ENCODE measurements around the gene FBXW11.
"Not testable (repeated sequence)": the region's sequence is repeated elsewhere in the genome, so short reads cannot be mapped to it uniquely, and the experiment has no call there.

FBXW11 gene

GRCh38 chr5:171953860-171954701 lies 52.4 kb downstream of the FBXW11 start:
- no peaks in the 10 kb centered on the region for H3K36me3 ChIP-seq (ENCODE audit: control insufficient read depth in 2 of 2, insufficient read depth in 2 of 2, low read length in 2 of 2)
- no peaks in the 10 kb centered on the region for H3K9me3 ChIP-seq (ENCODE audit: control insufficient read depth in 2 of 2, low read length in 2 of 2)
- H3K4me1 ChIP-seq (ENCODE audit: control insufficient read depth, insufficient read depth, low read length) = peaks cover 28% of the 10 kb centered on the region
- H3K27ac ChIP-seq (ENCODE audit: low read length) = no peak overlapping the region
- H3K27me3 ChIP-seq (ENCODE audit: control insufficient read depth in 1 of 2, insufficient read depth in 2 of 2, low read length in 2 of 2) = no peaks in the 10 kb centered on the region
- H3K4me3 ChIP-seq (ENCODE audit: low read length in 2 of 2) = no peak overlapping the region
- H3K9ac ChIP-seq (ENCODE audit: low read length in 2 of 2) = no peak overlapping the region

- Histone ChIP-seq H3K27me3 (ENCODE audit: control insufficient read depth in 1 of 2, insufficient read depth in 2 of 2, low read length in 2 of 2) (no peaks in the 10 kb centered on the region), H3K9me3 (ENCODE audit: control insufficient read depth in 2 of 2, low read length in 2 of 2) (no peaks in the 10 kb centered on the region), H3K36me3 (ENCODE audit: control insufficient read depth in 2 of 2, insufficient read depth in 2 of 2, low read length in 2 of 2) (no peaks in the 10 kb centered on the region), H3K27ac (ENCODE audit: low read length) (no peak overlapping the region), H3K4me3 (ENCODE audit: low read length in 2 of 2) (no peak overlapping the region), H3K4me1 (ENCODE audit: control insufficient read depth, insufficient read depth, low read length) (peaks cover 20% of the 10 kb centered on the region), H3K9ac (ENCODE audit: low read length in 2 of 2) (no peak overlapping the region)
Measured at GRCh38 chr5:171952021-171952420, 54.4 kb downstream of the FBXW11 start.

GRCh38 chr5:171951218-171951617 lies 55.2 kb downstream of the FBXW11 start:
- peaks cover 16% of the 10 kb centered on the region for H3K4me1 ChIP-seq (ENCODE audit: control insufficient read depth, insufficient read depth, low read length)
- no peak overlapping the region for H3K9ac ChIP-seq (ENCODE audit: low read length in 2 of 2)
- no peaks in the 10 kb centered on the region for H3K36me3 ChIP-seq (ENCODE audit: control insufficient read depth in 2 of 2, insufficient read depth in 2 of 2, low read length in 2 of 2)
- H3K27me3 ChIP-seq (ENCODE audit: control insufficient read depth in 1 of 2, insufficient read depth in 2 of 2, low read length in 2 of 2) = no peaks in the 10 kb centered on the region
- no peak overlapping the region for H3K4me3 ChIP-seq (ENCODE audit: low read length in 2 of 2)
- no peak overlapping the region for H3K27ac ChIP-seq (ENCODE audit: low read length)
- H3K9me3 ChIP-seq (ENCODE audit: control insufficient read depth in 2 of 2, low read length in 2 of 2) = no peaks in the 10 kb centered on the region

- Histone ChIP-seq H3K9me3 (ENCODE audit: control insufficient read depth in 2 of 2, low read length in 2 of 2) (no peaks in the 10 kb centered on the region), H3K27me3 (ENCODE audit: control insufficient read depth in 1 of 2, insufficient read depth in 2 of 2, low read length in 2 of 2) (no peaks in the 10 kb centered on the region), H3K27ac (ENCODE audit: low read length) (no peak overlapping the region), H3K4me3 (ENCODE audit: low read length in 2 of 2) (no peak overlapping the region), H3K36me3 (ENCODE audit: control insufficient read depth in 2 of 2, insufficient read depth in 2 of 2, low read length in 2 of 2) (no peaks in the 10 kb centered on the region), H3K4me1 (ENCODE audit: control insufficient read depth, insufficient read depth, low read length) (no peaks in the 10 kb centered on the region), H3K9ac (ENCODE audit: low read length in 2 of 2) (no peak overlapping the region)
Measured at GRCh38 chr5:171946000-171946781, 60.2 kb downstream of the FBXW11 start.

GRCh38 chr5:171945476-171945875 lies 61.0 kb downstream of the FBXW11 start:
- Histone ChIP-seq H3K36me3 (ENCODE audit: control insufficient read depth in 2 of 2, insufficient read depth in 2 of 2, low read length in 2 of 2) (no peaks in the 10 kb centered on the region), H3K4me1 (ENCODE audit: control insufficient read depth, insufficient read depth, low read length) (no peaks in the 10 kb centered on the region), H3K27me3 (ENCODE audit: control insufficient read depth in 1 of 2, insufficient read depth in 2 of 2, low read length in 2 of 2) (no peaks in the 10 kb centered on the region), H3K27ac (ENCODE audit: low read length) (no peak overlapping the region), H3K9ac (ENCODE audit: low read length in 2 of 2) (no peak overlapping the region), H3K4me3 (ENCODE audit: low read length in 2 of 2) (no peak overlapping the region), H3K9me3 (ENCODE audit: control insufficient read depth in 2 of 2, low read length in 2 of 2) (no peaks in the 10 kb centered on the region)

GRCh38 chr5:171945066-171945465 lies 61.4 kb downstream of the FBXW11 start:
- Histone ChIP-seq H3K27me3 (ENCODE audit: control insufficient read depth in 1 of 2, insufficient read depth in 2 of 2, low read length in 2 of 2) (no peaks in the 10 kb centered on the region), H3K4me3 (ENCODE audit: low read length in 2 of 2) (no peak overlapping the region), H3K4me1 (ENCODE audit: control insufficient read depth, insufficient read depth, low read length) (no peaks in the 10 kb centered on the region), H3K36me3 (ENCODE audit: control insufficient read depth in 2 of 2, insufficient read depth in 2 of 2, low read length in 2 of 2) (no peaks in the 10 kb centered on the region), H3K9me3 (ENCODE audit: control insufficient read depth in 2 of 2, low read length in 2 of 2) (no peaks in the 10 kb centered on the region), H3K27ac (ENCODE audit: low read length) (no peak overlapping the region), H3K9ac (ENCODE audit: low read length in 2 of 2) (no peak overlapping the region)

- H3K4me1 ChIP-seq (ENCODE audit: control insufficient read depth, insufficient read depth, low read length); H3K27ac ChIP-seq (ENCODE audit: low read length): not testable (repeated sequence)
Measured at GRCh38 chr5:171942112-171942516, 64.3 kb downstream of the FBXW11 start.

GRCh38 chr5:171941675-171942074 lies 64.8 kb downstream of the FBXW11 start:
- not testable (repeated sequence) for H3K4me1 ChIP-seq (ENCODE audit: control insufficient read depth, insufficient read depth, low read length); H3K36me3 ChIP-seq (ENCODE audit: control insufficient read depth in 2 of 2, insufficient read depth in 2 of 2, low read length in 2 of 2); H3K9ac ChIP-seq (ENCODE audit: low read length in 2 of 2); H3K27me3 ChIP-seq (ENCODE audit: control insufficient read depth in 1 of 2, insufficient read depth in 2 of 2, low read length in 2 of 2); H3K4me3 ChIP-seq (ENCODE audit: low read length in 2 of 2); H3K9me3 ChIP-seq (ENCODE audit: control insufficient read depth in 2 of 2, low read length in 2 of 2); H3K27ac ChIP-seq (ENCODE audit: low read length)

More at GRCh38 chr5:171942112-171942516, 64.3 kb downstream of the FBXW11 start:
- not testable (repeated sequence) for H3K4me3 ChIP-seq (ENCODE audit: low read length in 2 of 2); H3K9me3 ChIP-seq (ENCODE audit: control insufficient read depth in 2 of 2, low read length in 2 of 2); H3K36me3 ChIP-seq (ENCODE audit: control insufficient read depth in 2 of 2, insufficient read depth in 2 of 2, low read length in 2 of 2); H3K9ac ChIP-seq (ENCODE audit: low read length in 2 of 2); H3K27me3 ChIP-seq (ENCODE audit: control insufficient read depth in 1 of 2, insufficient read depth in 2 of 2, low read length in 2 of 2)

GRCh38 chr5:171941275-171941674 lies 65.2 kb downstream of the FBXW11 start:
- H3K9ac ChIP-seq (ENCODE audit: low read length in 2 of 2); H3K27me3 ChIP-seq (ENCODE audit: control insufficient read depth in 1 of 2, insufficient read depth in 2 of 2, low read length in 2 of 2); H3K27ac ChIP-seq (ENCODE audit: low read length); H3K36me3 ChIP-seq (ENCODE audit: control insufficient read depth in 2 of 2, insufficient read depth in 2 of 2, low read length in 2 of 2); H3K9me3 ChIP-seq (ENCODE audit: control insufficient read depth in 2 of 2, low read length in 2 of 2); H3K4me1 ChIP-seq (ENCODE audit: control insufficient read depth, insufficient read depth, low read length); H3K4me3 ChIP-seq (ENCODE audit: low read length in 2 of 2): not testable (repeated sequence)

- no peak overlapping the region for H3K27ac ChIP-seq (ENCODE audit: low read length)
- no peak overlapping the region for H3K9ac ChIP-seq (ENCODE audit: low read length in 2 of 2)
- no peaks in the 10 kb centered on the region for H3K27me3 ChIP-seq (ENCODE audit: control insufficient read depth in 1 of 2, insufficient read depth in 2 of 2, low read length in 2 of 2)
- no peaks in the 10 kb centered on the region for H3K9me3 ChIP-seq (ENCODE audit: control insufficient read depth in 2 of 2, low read length in 2 of 2)
- H3K4me1 ChIP-seq (ENCODE audit: control insufficient read depth, insufficient read depth, low read length) = no peaks in the 10 kb centered on the region
- H3K36me3 ChIP-seq (ENCODE audit: control insufficient read depth in 2 of 2, insufficient read depth in 2 of 2, low read length in 2 of 2) = no peaks in the 10 kb centered on the region
- no peak overlapping the region for H3K4me3 ChIP-seq (ENCODE audit: low read length in 2 of 2)
Measured at GRCh38 chr5:171939951-171940350, 66.5 kb downstream of the FBXW11 start.

GRCh38 chr5:171938358-171938757 lies 68.1 kb downstream of the FBXW11 start:
- Histone ChIP-seq H3K27me3 (ENCODE audit: control insufficient read depth in 1 of 2, insufficient read depth in 2 of 2, low read length in 2 of 2) (no peaks in the 10 kb centered on the region), H3K27ac (ENCODE audit: low read length) (no peak overlapping the region), H3K4me3 (ENCODE audit: low read length in 2 of 2) (no peak overlapping the region), H3K9me3 (ENCODE audit: control insufficient read depth in 2 of 2, low read length in 2 of 2) (no peaks in the 10 kb centered on the region), H3K4me1 (ENCODE audit: control insufficient read depth, insufficient read depth, low read length) (no peaks in the 10 kb centered on the region), H3K9ac (ENCODE audit: low read length in 2 of 2) (no peak overlapping the region), H3K36me3 (ENCODE audit: control insufficient read depth in 2 of 2, insufficient read depth in 2 of 2, low read length in 2 of 2) (no peaks in the 10 kb centered on the region)

Measured in stomach smooth muscle (tissue), 2 donors.